Panc1 (cell line): ENCODE data around the gene FBXO42. TPM values are rescaled to one million over a fixed set of nuclear protein-coding genes. Genes with fewer than 3 reads are reported as not detected.

Experiments
- ATAC-seq: fragments of 200-7000 bp; cut with Tn5 transposase; 2 replicates; pipeline ENCODE4 v1.9.1; 2020; ENCODE audit warnings: mild to moderate bottlenecking, moderate library complexity
- BruUV-seq: library from RNA; stranded (reverse); fragments of 400-500 nt; replicated peaks from 2 replicates; lab custom pipeline; 2021; lab: Mats Ljungman, UMichigan
- CTCF ChIA-PET: fragments of 300-600 bp; sonication (Branson Sonifier 250); formaldehyde crosslinking; loops from one replicate; lab custom pipeline; 2022; ENCODE audit warnings: antibody characterized with exemption; lab: Charles Lee
- POLR2A ChIA-PET: fragments of 300-600 bp; sonication (Branson Sonifier 250); formaldehyde crosslinking; loops from one replicate; lab custom pipeline; 2022; ENCODE audit warnings: antibody characterized with exemption; lab: Charles Lee
- DNase-seq: peaks from one replicate; pipeline ENCODE4 v3.0.0-alpha.2; 2010; ENCODE audit warnings: low read depth, low spot score
- H3K27ac ChIP-seq: 2 replicates; pipeline ENCODE4 v1.5.1; 2011; ENCODE audit warnings: mild to moderate bottlenecking, low read length, inconsistent platforms
- H3K27me3 ChIP-seq: fragments of 200-500 bp; sonication (Bioruptor generic); 2 replicates; pipeline ENCODE4 v1.6.0; 2014; ENCODE audit warnings: low read length, inconsistent platforms; ENCODE audit not compliant: control insufficient read depth, insufficient read depth
- H3K36me3 ChIP-seq: fragments of 200-500 bp; sonication (Bioruptor generic); 2 replicates; pipeline ENCODE4 v1.5.1; 2014; ENCODE audit warnings: inconsistent platforms, mild to moderate bottlenecking, low read length, moderate library complexity; ENCODE audit not compliant: control insufficient read depth, insufficient read depth
- H3K4me1 ChIP-seq: 2 replicates; pipeline ENCODE4 v1.5.1; 2011; ENCODE audit warnings: inconsistent platforms, mild to moderate bottlenecking, low read length, moderate library complexity; ENCODE audit not compliant: control insufficient read depth, insufficient read depth
- H3K4me3 ChIP-seq, 2 experiments: 2 replicates each; pipeline ENCODE4 v1.5.1; 2011 to 2012; ENCODE audit warnings: low read depth in 2 of 2, low read length in 2 of 2, mild to moderate bottlenecking in 2 of 2, inconsistent platforms in 1 of 2, moderate library complexity in 1 of 2
- H3K9me3 ChIP-seq: fragments of 200-500 bp; sonication (Bioruptor generic); 2 replicates; pipeline ENCODE4 v1.5.1; 2014; ENCODE audit warnings: low read depth, mild to moderate bottlenecking, inconsistent platforms, low read length, moderate library complexity; ENCODE audit not compliant: control insufficient read depth, insufficient read depth
- CTCF ChIP-seq: fragments of 450-650 bp; IDR thresholded peaks from 2 replicates; pipeline ENCODE4 v1.5.1; 2017; ENCODE audit warnings: mild to moderate bottlenecking
- POLR2AphosphoS5 ChIP-seq: IDR thresholded peaks from 2 replicates; pipeline ENCODE4 v1.6.1; 2012; ENCODE audit warnings: mild to moderate bottlenecking, low read depth, low read length, moderate library complexity
- SIN3A ChIP-seq: IDR thresholded peaks from 2 replicates; pipeline ENCODE4 v1.6.1; 2012; ENCODE audit warnings: low read depth, mild to moderate bottlenecking, low read length, moderate library complexity, borderline replicate concordance; ENCODE audit not compliant: insufficient read depth
- TCF7L2 ChIP-seq: IDR thresholded peaks from 2 replicates; pipeline ENCODE4 v1.6.1; 2011; ENCODE audit warnings: mild to moderate bottlenecking, low read depth, low read length, inconsistent platforms
- in situ Hi-C: cut with HindIII; loops from 2 replicates; pipeline ENCODE4 v1.10.0; 2016; ENCODE audit warnings: low sequenced_read_pairs, low pct_unique_long_range_greater_than_20kb
- intact Hi-C: fragments of 100-400 bp; cut with micrococcal nuclease; formaldehyde crosslinking; loops from one replicate; pipeline ENCODE4 v1.10.0; 2022; ENCODE audit not compliant: unreplicated experiment
- total RNA-seq: library from RNA; stranded (reverse); gene quantifications from one replicate; pipeline ENCODE4 v1.2.1, GENCODE V29; 2021; ENCODE audit not compliant: unreplicated experiment
- TF ChIP-seq, protein P1 (sequence below), 2 experiments: IDR thresholded peaks; 2 replicates each; pipeline ENCODE4 v1.6.1; 2011 to 2012; ENCODE audit warnings: low read depth in 2 of 2, control low read depth in 1 of 2, low read length in 1 of 2, mild to moderate bottlenecking in 1 of 2, moderate library complexity in 1 of 2; ENCODE audit not compliant: insufficient read depth in 1 of 2

Gene FBXO42
- total RNA-seq, 1 experiment from 2014 or later = 25.7 TPM

- POLR2A ChIA-PET = interaction anchor here (0.6 to 0.7 kb wide), 2 partner anchors 9 to 30 kb away, joined by 3 to 9 read pairs; no protein-coding TSS in a partner anchor
- in situ Hi-C loops = no loop called here
- no peak overlapping the region for H3K4me3 ChIP-seq
Measured at GRCh38 chr1:16372535-16373285, 20.4 kb upstream of the FBXO42 start.

GRCh38 chr1:16371725-16372124, 19.4 kb upstream of the FBXO42 start:
- Histone ChIP-seq H3K9me3 (no peaks in the 10 kb centered on the region), H3K27me3 (no peaks in the 10 kb centered on the region), H3K36me3 (peaks cover 4% of the 10 kb centered on the region; the same call in 1 of the 2 replicates), H3K4me3 (no peak overlapping the region), H3K27ac (peak overlapping the region; percentile 14; the same call in 1 of the 2 replicates), H3K4me1 (peaks cover 64% of the 10 kb centered on the region)
- ChIA-PET CTCF (interaction anchor here (0.7 kb wide), 1 partner anchor 226 kb away, joined by 14 read pairs; no protein-coding TSS in a partner anchor), POLR2A (no interaction called here)
- no peak for TF ChIP-seq SIN3A
- no peak for TF ChIP-seq TCF7L2
- no peak for TF ChIP-seq CTCF
- TF ChIP-seq, protein P1, sequence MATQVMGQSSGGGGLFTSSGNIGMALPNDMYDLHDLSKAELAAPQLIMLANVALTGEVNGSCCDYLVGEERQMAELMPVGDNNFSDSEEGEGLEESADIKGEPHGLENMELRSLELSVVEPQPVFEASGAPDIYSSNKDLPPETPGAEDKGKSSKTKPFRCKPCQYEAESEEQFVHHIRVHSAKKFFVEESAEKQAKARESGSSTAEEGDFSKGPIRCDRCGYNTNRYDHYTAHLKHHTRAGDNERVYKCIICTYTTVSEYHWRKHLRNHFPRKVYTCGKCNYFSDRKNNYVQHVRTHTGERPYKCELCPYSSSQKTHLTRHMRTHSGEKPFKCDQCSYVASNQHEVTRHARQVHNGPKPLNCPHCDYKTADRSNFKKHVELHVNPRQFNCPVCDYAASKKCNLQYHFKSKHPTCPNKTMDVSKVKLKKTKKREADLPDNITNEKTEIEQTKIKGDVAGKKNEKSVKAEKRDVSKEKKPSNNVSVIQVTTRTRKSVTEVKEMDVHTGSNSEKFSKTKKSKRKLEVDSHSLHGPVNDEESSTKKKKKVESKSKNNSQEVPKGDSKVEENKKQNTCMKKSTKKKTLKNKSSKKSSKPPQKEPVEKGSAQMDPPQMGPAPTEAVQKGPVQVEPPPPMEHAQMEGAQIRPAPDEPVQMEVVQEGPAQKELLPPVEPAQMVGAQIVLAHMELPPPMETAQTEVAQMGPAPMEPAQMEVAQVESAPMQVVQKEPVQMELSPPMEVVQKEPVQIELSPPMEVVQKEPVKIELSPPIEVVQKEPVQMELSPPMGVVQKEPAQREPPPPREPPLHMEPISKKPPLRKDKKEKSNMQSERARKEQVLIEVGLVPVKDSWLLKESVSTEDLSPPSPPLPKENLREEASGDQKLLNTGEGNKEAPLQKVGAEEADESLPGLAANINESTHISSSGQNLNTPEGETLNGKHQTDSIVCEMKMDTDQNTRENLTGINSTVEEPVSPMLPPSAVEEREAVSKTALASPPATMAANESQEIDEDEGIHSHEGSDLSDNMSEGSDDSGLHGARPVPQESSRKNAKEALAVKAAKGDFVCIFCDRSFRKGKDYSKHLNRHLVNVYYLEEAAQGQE (IDR thresholded peaks at IDR 0.05; ENCODE audit: insufficient read depth in 1 of 2, low read depth in 2 of 2, low read length in 1 of 2) = no peak
- TF ChIP-seq POLR2AphosphoS5 = no peak
- ATAC-seq = no peak
- no TSS peak for BruUV-seq
- intact Hi-C loops (no loop called here), in situ Hi-C loops (no loop called here)
- DNase-seq = no peak

More at GRCh38 chr1:16372535-16373285, 20.4 kb upstream of the FBXO42 start:
- intact Hi-C loops = no loop called here
- H3K36me3 ChIP-seq = peaks cover 3% of the 10 kb centered on the region; the same call in 1 of the 2 replicates
- no peak for ATAC-seq
- CTCF ChIA-PET = no interaction called here
- no peak for DNase-seq
- H3K4me1 ChIP-seq = peaks cover 74% of the 10 kb centered on the region
- H3K27ac ChIP-seq = peak overlapping the region; percentile 46
- H3K27me3 ChIP-seq = no peaks in the 10 kb centered on the region
- TF ChIP-seq POLR2AphosphoS5 (no peak), TCF7L2 (no peak), SIN3A (no peak), CTCF (no peak)
- TF ChIP-seq, protein P1 (IDR thresholded peaks at IDR 0.05; ENCODE audit: insufficient read depth in 1 of 2, low read depth in 2 of 2, low read length in 1 of 2) = no peak
- BruUV-seq = no TSS peak
- H3K9me3 ChIP-seq = no peaks in the 10 kb centered on the region
